Right forelimb (tissue), 1 donor: ENCODE data around the gene SAMD4B.
A peak's percentile ranks its signal among the peaks of the same experiment; 100 is the strongest.

Source experiments
- DNase-seq: peaks from one replicate; pipeline ENCODE4 v3.0.0-alpha.2; 2018

The SAMD4B gene

GRCh38 chr19:39397360-39398296 lies 55.4 kb downstream of the SAMD4B start:
- DNase-seq = peak; percentile 92

DNA sequence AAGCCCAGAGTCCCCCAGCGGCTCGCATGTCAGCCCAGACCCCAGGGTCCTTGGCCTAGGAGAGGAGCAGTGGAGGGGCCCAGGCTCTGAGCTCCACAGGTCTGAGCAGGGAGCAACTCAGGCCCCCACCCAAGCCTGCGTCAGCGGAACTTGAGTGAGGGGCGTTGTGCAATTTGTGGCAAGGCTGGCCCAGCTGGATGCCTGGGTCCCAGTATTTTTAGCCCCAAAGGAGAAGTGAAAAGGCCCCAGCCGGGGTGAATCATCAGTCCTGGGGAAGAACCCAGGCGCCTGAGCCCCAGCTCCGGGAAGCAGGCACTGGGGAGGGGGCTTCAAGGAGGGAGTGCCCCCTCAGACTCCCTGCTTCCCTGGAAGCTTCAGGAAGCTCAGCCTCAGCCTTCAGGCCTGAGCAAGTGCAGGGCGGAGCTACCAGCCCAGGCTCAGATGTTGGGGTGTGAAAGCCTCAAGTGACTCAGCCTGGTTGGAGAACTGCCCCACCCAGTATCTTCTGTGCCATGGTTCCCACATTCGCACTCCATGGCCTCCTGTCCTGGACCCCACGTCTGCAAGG lies 56.2 kb downstream of the SAMD4B start:
- no peak for DNase-seq

DNA sequence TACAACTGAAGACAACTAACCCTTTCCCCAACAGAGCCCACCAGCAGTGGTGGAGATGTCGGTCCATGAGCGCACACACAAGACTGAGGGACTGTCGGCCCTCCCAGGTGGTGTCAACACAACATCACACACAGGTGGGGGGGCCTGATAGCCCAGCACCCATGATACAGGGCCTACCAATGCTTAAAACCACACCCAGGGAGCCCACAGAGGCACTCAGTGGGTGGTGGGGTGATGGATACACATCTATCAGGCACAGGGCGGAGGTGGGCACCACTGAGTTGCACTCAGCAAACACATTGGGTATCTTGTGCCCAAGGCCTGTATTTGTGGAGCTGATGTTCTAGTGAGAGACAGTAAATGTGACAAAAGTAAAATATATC lies 57.4 kb downstream of the SAMD4B start:
- DNase-seq = no peak

GRCh38 chr19:39400061-39400460 lies 57.8 kb downstream of the SAMD4B start:
- no peak for DNase-seq

DNA sequence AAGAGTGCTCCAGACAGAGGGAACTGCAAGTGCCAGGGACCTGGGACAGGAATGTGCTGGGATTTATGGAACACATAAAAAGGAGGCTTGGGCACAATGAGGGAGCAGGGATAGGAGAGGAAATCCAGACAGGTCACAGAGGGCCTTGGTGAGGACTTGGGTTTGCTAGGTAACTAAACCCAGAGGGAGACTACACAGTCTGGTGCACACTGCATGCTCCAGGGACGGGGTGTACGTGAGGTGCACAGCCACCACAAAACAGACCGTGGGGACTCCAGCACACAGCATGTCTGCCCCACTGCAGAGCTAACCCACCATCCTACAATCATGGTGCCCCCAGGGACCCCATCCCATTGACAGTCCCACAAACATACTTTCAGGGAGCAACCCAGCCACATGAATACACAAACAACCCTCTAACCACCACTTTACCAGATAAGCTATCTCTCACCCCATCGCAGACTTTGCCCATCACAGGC lies 58.9 kb downstream of the SAMD4B start:
- DNase-seq = no peak

DNA sequence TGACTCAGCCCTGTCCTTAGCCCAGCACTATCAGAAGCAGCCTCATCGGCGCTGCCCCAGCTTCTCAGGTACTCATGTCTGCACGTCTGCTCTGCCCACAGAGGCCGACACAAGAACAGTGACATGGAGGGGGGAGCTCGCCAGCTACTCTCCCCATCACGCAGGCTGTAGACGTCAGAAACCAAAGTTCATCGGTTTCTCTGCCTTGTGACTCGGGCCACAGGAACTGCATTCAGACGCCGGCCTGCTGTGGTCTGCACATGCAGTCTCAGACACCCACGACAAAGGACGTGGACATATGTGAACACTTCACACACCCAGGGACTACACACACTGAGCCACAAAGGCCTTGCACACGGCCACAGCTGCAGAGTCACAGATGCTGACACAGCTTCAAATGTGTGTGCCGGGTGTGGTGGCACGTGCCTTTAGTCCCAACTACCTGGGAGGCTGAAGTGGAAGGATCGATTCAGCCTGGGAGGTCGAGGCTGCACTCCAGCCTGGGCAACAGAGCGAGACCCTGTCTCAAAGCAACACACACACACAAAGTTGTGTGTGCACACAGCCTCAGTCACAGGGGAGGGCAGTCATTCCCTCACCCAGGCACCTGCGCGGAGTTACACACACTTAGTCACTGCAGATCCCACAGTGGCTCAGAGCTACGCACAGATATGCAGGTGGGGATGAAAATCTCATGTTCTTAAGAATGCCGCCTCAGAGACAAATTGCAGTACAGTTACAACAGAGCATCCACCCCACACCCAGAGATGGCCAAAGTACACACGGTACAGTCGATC lies 59.5 kb downstream of the SAMD4B start:
- no peak for DNase-seq

- peak; percentile 93 for DNase-seq
Measured at GRCh38 chr19:39402346-39403300, 60.4 kb downstream of the SAMD4B start.

- DNase-seq = peak; percentile 96
Measured at GRCh38 chr19:39403331-39404312, 61.4 kb downstream of the SAMD4B start.

GRCh38 chr19:39405261-39405957 lies 63.2 kb downstream of the SAMD4B start:
- no peak for DNase-seq

DNA sequence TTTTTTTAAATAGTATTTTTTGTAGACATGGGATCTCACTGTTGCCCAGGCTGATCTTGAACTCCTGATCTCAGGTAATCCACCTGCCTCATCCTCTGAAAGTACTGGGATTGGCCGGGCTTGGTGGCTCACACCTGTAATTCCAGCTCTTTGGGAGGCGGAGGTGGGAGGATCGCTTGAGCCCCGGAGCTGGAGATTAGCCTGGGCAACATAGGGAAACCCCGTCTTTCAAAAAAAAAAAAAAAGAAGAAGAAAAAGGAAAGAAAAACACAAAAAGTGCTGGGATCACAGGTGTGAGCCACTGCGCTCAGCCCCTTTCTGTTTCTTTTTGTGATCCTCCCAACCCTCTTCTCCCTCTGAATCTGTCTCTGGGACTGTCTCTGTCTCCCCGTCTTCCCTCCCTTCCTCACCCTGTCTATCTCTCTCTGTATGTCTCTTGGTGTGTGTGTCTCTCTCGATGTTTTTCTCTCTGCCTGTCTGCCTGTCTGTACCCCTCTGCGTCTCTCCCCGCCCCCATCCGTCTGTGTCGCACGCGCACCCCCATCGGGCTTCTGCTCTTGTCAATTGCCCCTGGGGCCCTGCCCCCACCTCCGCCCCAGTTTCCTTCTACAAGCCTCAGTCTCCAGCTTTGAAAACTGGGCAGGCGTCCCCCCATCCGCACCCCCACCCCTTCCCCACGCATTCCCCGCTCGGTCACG lies 63.9 kb downstream of the SAMD4B start:
- DNase-seq = no peak

- DNase-seq = peak; percentile 96
Measured at GRCh38 chr19:39406656-39407409, 64.6 kb downstream of the SAMD4B start, which contains the start of gene ZFP36. Gene ZFP36, plus strand, starts transcription at chr19:39406847. Its CDS starts 58 bp downstream, at chr19:39406905.

DNA sequence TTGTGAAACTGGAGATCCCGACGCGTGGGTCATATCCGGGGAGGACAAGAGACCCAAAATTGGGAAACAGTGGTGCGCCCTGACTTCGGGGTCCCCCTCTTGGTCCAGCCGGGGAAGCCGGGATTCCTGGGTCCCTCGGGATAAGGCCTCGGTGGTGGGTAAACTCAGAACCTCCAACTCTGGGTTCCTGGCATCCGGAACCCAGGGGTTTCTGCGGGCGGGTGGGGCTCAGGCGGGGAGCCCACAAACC lies 65.1 kb downstream of the SAMD4B start:
- no peak for DNase-seq

DNA sequence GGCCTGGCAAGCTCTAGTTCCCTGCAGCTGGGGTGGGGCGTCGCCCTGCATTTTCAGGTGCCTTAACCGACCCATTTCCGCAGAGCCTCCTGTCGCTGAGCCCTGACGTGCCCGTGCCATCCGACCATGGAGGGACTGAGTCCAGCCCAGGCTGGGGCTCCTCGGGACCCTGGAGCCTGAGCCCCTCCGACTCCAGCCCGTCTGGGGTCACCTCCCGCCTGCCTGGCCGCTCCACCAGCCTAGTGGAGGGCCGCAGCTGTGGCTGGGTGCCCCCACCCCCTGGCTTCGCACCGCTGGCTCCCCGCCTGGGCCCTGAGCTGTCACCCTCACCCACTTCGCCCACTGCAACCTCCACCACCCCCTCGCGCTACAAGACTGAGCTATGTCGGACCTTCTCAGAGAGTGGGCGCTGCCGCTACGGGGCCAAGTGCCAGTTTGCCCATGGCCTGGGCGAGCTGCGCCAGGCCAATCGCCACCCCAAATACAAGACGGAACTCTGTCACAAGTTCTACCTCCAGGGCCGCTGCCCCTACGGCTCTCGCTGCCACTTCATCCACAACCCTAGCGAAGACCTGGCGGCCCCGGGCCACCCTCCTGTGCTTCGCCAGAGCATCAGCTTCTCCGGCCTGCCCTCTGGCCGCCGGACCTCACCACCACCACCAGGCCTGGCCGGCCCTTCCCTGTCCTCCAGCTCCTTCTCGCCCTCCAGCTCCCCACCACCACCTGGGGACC lies 65.6 kb downstream of the SAMD4B start:
- DNase-seq = peak; percentile 57

DNA sequence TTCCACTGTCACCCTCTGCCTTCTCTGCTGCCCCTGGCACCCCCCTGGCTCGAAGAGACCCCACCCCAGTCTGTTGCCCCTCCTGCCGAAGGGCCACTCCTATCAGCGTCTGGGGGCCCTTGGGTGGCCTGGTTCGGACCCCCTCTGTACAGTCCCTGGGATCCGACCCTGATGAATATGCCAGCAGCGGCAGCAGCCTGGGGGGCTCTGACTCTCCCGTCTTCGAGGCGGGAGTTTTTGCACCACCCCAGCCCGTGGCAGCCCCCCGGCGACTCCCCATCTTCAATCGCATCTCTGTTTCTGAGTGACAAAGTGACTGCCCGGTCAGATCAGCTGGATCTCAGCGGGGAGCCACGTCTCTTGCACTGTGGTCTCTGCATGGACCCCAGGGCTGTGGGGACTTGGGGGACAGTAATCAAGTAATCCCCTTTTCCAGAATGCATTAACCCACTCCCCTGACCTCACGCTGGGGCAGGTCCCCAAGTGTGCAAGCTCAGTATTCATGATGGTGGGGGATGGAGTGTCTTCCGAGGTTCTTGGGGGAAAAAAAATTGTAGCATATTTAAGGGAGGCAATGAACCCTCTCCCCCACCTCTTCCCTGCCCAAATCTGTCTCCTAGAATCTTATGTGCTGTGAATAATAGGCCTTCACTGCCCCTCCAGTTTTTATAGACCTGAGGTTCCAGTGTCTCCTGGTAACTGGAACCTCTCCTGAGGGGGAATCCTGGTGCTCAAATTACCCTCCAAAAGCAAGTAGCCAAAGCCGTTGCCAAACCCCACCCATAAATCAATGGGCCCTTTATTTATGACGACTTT lies 66.4 kb downstream of the SAMD4B start:
- no peak for DNase-seq

DNA sequence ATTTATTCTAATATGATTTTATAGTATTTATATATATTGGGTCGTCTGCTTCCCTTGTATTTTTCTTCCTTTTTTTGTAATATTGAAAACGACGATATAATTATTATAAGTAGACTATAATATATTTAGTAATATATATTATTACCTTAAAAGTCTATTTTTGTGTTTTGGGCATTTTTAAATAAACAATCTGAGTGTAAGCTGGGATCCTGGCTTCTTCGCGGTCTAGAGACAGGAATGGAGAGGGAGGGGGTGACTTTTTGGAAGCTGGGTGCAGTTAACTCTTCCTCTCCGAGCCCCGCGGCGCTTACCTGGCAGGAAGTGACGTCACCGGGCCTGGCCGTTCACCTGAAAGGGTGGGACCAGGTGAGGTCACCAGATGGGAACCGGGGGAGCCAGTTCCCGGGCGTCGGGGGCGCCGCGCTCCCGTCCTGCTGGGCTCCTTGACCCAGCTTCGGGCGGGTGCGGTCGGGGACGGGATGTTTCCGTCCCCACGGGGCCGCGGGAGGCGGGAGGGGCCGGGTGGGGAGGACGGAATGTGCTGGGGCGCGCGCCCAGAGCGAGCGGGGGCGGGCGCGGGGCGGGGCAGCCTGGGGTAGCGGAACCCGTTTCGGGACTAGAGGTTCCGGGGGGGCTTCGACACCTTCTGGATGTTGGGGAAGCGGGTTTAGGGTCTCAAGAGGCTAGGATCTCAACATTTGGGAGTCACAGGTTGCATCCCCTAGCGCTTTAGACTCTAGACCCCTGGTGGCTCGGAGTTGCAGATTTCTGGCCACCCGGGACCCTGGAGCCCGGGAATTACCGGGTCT lies 67.2 kb downstream of the SAMD4B start:
- DNase-seq = peak; percentile 90

DNA sequence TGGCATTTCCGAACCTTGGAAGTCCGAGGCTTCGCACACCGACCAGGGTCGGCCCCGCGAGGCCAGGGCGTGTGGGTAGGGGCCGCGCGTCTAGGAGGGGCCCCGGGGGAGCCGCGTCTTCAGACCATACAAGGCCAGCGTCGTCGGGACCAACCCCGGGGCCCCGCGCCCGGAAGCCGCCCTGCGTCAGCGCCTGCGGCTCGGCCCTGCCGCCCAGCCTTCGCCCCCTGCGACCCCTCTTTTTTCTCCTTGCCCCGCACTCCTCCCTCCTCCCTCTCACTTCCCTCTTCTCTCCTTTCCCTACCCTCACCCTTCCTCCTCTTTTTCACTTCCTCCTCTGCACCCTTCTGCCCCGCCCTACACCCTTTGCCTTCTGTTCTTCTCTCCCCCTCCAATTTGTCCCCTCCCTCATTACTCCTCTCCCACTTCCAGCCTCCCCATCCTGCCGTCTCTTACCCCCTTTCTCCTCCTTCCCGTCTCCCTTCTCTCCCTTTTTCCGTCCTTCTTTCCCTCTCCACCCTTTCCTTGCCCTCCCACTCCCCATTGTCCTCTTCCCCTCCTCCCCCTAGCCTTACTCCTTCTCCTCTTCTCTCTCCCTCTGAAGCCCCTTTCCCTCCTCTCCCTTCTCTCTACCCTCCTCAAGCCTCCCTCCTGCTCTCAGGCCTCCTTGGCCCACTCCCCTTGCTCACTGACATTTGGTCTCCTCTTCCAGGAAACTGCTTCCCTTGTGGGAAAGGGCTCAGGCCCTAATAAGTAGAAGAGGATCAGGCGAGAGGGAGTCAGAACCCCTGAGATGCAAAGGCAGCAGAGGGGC lies 68.0 kb downstream of the SAMD4B start:
- peak; percentile 82 for DNase-seq
